DMS53 treated with DMSO at 0.1 percent for 48 hours (cell line): Measurements from ENCODE around the gene NELFB.

ENCODE experiments used
- DNase-seq: peaks from one replicate; lab custom pipeline; 2025; ENCODE audit not compliant: unreplicated experiment; lab: John Stamatoyannopoulos, UW

The NELFB gene

GRCh38 chr9:137302449-137303150 lies 47.5 kb downstream of the NELFB start:
- DNase-seq: peak; percentile 37

- no peak for DNase-seq
Observed at GRCh38 chr9:137303151-137303892, 48.2 kb downstream of the NELFB start.

GRCh38 chr9:137303893-137304382 lies 48.8 kb downstream of the NELFB start:
- DNase-seq: no peak

GRCh38 chr9:137304383-137305059 lies 49.4 kb downstream of the NELFB start:
- no peak for DNase-seq

GRCh38 chr9:137305060-137305797 lies 50.1 kb downstream of the NELFB start:
- peak; percentile 85 for DNase-seq

- no peak for DNase-seq
Observed at GRCh38 chr9:137305798-137306065, 50.6 kb downstream of the NELFB start.

- no peak for DNase-seq
Observed at GRCh38 chr9:137306066-137306849, 51.1 kb downstream of the NELFB start.

GRCh38 chr9:137306850-137307254 lies 51.7 kb downstream of the NELFB start:
- no peak for DNase-seq

- DNase-seq: no peak
Observed at GRCh38 chr9:137307255-137308056, 52.3 kb downstream of the NELFB start.

- no peak for DNase-seq
Observed at GRCh38 chr9:137308057-137308619, 53.0 kb downstream of the NELFB start.

GRCh38 chr9:137309368-137310188 lies 54.5 kb downstream of the NELFB start:
- DNase-seq: no peak

GRCh38 chr9:137310189-137311052 lies 55.3 kb downstream of the NELFB start:
- peak; percentile 66 for DNase-seq

GRCh38 chr9:137311171-137311985 lies 56.3 kb downstream of the NELFB start:
- DNase-seq: peak; percentile 87

- DNase-seq: no peak
Observed at GRCh38 chr9:137311986-137312851, 57.1 kb downstream of the NELFB start.

GRCh38 chr9:137312852-137313325 lies 57.8 kb downstream of the NELFB start:
- DNase-seq: no peak
